A172 (cell line): ENCODE results near the gene TCEANC. TPM values are rescaled to one million over a fixed set of nuclear protein-coding genes. Genes with fewer than 3 reads are reported as not detected.
"Not testable (repeated sequence)": the region's sequence is repeated elsewhere in the genome, so short reads cannot be mapped to it uniquely, and the experiment has no call there.

Experiments
- DNase-seq: peaks from one replicate; pipeline ENCODE4 v3.0.0-alpha.2; 2015; ENCODE audit warnings: low spot score
- total RNA-seq: library from RNA; depleted of rRNA; stranded (reverse); fragments of >200 nt; shearing (Covaris generic); gene quantifications from 2 replicates; pipeline ENCODE4 v1.2.3, GENCODE V29; 2014

The TCEANC gene
- total RNA-seq, 1 experiment from 2014 or later = 5.6 TPM

DNA sequence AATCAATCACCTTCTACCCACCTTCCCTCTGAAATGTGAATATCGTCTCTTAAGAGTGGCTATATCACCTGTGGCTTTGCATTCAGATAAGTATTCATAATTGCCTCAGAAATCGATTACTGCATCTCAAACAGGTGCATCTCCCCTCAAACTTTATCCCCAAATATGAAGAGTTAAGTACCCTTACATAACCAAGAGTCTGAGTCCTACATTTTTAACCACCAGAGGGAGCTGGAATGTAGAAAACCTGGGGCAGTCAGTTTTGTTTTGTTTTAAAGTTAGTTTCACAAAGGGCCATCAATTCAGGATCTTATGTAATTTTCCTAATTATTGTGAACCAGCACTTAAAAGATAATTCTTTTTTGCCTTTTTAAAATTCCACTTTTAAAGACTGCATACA is 5.7 kb downstream of the TCEANC start:
- DNase-seq = peak; percentile 47

DNA sequence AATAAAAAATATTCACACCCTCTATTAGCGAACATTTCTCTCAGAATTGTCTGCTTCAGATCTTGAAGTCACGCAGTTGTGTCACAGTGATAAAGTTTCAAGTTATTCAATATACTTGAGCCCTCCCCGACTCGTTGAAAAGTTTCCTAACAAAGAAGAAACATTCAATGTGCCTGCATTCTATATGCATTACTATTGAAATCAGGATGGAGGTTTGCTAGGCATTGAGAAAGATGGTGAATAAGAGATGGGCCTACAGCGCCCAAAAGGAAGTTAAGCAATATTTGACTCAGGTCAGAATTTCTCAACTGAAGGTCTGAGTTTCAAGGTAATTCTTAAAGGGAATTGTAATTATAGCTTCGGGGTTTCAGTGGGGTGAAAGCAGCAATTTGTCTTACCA is 6.1 kb downstream of the TCEANC start:
- DNase-seq = no peak

GRCh38 chrX:13661735-13662288 is 8.9 kb downstream of the TCEANC start:
- DNase-seq = no peak

- DNase-seq = no peak
These were observed 9.4 kb downstream of the TCEANC start for GRCh38 chrX:13662355-13662791.

DNA sequence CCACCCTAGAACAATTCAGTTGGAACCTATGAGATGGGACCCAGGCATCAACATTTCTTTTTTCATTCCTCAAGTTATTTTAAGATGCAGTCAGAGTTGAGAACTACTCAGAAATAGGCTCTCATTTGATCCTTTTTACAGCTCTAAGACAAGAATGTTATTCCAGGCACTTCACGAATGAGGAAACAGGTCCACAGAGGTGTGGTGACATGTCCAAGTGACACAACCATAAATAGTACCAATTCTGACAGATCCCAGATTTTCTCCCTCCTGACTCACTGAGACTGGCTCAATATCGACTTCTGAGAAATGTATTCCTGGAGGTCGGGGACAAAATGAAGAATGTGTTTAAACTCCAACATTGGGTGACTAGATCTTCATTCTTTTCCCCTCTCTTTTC is 11.1 kb downstream of the TCEANC start:
- no peak for DNase-seq

- DNase-seq = no peak
These were observed 13.9 kb downstream of the TCEANC start for GRCh38 chrX:13666836-13667235.

DNA sequence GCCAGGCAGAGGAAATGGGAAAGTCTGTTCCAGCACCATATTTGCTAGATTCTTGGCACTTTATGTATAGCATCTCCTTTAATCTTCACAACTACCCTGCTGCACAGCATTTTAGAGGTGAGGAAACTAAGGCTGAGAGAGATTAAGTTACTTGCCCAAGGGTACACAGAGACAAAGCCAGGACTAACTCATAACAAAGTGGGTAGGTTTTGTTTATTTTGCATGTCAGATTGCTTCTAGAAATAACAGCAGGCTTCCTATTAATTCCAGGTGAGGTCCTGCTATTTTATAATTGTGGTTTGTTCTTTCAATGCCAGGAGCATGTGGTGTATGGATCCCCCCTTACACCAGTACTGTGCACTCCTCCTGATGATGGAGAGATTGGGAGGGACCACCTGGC is 15.0 kb downstream of the TCEANC start:
- no peak for DNase-seq

- peak; percentile 91 for DNase-seq
These were observed 16.4 kb downstream of the TCEANC start for GRCh38 chrX:13669246-13669737.

DNA sequence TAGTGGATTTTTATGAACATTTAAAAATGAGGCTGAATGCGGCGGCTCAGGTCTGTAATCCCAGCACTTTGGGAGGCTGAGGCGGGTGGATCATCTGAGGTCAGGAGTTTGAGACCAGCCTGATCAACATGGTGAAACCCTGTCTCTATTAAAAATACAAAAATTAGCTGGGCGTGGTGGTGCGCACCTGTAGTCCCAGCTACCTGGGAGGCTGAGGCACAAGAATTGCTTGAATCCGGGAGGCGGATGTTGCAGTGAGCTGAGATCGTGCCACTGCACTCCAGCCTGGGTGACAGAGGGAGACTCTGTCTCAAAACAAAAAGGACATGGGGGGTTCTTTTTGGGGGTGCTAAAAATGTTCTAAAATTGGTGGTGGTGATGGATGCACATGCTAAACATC is 16.8 kb downstream of the TCEANC start:
- not testable (repeated sequence) for DNase-seq

DNA sequence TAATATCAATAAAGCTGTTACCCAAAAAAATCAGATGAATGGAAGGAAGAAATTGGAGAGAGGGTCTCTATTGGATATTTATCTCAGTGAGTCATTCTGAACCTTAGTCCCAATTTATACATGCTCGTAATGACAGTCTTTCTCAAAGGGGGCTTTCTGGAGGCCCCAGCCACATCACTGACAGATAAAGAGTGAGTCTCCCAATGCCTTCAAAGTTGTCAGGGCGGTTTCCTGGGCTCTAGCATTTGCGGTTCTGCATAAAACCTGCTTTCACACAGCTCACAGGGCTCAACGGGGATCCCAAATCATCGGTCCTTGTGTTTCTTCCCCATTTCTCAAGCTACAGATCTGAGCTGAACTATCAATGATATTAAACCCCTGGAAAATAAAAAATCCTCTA is 17.3 kb downstream of the TCEANC start:
- DNase-seq = no peak

DNA sequence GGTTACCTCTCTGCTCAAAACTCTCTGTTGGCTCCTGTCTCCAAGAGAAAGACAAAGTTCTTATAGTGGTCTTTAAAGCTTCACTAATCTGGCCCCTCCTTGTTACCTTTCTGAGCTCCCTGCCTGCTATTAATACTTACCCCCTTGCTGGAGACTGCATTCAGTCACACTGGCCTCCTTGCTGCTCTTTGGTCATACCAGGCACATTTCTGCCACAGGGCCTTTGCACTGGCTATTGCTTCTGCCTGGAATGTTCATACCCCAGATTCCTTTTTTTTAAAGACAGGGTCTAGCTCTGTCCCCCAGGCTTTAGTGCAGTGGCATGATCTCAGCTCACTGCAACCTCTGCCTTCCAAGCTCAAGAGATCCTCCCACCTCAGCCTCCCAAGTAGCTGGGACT is 20.1 kb downstream of the TCEANC start:
- DNase-seq = no peak

DNA sequence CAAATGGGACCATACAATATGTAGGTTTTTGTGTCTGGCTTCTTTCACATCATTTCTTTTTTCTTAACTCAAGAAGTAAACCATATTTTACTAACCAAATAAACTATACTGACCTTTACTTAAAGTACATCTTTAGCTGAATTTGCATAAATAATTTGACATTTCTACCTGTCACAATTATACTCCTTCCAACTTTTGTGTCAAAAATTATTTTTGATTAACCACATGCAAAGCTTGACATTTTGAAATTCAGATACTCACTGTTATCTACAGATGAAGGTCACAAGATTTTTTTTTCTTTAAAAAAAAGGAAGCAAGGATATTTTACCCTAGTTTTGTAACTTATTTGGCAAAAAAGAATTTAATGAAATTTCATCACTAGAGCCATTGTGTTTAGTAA is 23.9 kb downstream of the TCEANC start:
- DNase-seq = no peak

DNA sequence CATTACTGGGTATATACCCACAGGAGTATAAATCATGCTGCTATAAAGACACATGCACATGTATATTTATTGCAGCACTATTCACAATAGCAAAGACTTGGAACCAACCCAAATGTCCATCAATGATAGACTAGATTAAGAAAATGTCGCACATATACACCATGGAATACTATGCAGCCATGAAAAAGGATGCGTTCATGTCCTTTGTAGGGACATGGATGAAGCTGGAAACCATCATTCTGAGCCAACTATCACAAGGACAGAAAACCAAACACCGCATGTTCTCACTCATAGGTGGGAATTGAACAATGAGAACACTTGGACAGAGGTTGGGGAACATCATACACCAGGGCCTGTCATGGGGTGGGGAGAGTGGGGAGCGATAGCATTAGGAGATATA is 26.8 kb downstream of the TCEANC start:
- DNase-seq = not testable (repeated sequence)

DNA sequence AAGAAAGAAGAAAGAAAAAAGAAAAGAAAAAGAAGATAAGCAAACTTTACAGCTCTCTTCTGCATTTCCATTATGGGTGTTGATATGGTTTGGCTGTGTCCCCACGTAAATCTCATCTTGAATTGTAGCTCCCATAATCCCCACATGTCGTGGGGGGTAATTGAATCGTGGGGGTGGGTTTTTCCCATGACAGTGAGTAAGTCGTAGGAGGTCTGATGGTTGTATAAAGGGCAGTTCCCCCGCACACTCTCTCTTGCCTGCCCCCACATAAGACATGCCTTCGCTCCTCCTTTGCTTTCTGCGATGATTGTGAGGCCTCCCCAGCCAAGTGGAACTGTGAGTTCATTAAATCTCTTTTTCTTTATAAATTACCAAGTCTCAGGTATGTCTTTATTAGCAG is 28.7 kb downstream of the TCEANC start:
- no peak for DNase-seq

DNA sequence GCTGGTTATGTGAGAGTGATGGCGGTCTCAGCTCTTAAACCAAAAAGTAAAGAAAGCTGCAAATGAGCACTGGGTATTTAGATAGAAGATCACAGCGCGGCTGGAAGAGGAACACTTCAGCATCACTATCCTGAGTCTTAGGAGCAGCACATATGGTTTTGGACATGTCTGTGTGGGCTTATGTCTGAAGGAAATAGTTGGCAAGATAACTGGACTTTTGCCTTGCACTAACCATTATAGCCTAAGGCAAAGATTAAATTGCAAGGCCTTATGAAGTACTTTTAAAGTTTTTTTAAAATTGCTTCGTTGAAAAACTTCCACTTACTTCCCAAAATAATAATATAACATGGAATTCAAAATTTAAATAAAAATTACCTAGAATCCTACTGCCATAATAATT is 31.4 kb downstream of the TCEANC start:
- no peak for DNase-seq

DNA sequence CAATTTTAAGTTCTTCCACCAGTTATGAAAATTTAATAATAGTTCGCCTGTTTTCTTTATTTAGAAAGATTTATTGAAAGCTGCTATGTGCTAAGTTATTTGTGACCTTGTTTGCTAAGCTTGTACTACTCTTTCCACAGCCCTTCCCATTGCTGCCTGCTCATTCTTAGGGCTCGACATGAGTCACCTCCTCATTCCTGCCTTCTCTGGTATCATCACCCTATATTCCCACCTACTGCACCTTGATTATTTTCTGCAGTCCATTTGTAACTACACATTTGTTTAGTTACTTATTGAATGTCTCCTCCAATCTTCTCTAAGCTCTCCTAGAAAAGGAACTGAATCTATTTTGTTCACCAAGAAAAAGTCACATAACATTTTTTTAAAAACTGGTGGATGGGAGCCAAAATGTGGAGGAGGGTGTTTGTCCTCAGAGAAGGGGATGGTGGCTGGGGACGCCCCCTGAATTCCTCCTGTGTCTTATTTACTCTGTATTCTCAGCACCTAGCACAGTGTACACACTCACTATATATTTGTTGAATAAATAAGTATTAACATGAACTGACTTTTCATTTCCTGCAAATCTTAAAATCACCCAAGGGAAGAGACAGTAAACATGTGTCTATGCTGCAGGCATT is 32.3 kb downstream of the TCEANC start:
- DNase-seq = peak; percentile 52

DNA sequence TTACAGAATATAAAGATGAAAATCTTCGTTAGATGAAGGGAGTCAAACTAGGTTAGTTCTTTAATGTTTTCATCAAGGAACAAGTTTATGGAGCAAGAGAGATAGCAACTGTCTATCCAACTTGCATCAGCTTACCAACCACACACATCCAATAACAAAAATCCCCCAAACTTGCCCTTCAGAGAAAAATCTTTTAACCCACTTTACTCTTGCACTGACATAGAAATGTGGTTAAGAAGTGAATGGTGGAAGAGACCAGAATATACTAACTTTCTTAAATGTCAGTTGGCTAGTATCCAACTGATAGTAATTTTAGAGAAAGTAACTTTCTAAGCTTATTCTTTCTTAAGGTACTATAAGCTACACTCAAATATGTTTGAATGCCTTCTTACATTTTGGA is 34.3 kb downstream of the TCEANC start:
- DNase-seq = no peak

DNA sequence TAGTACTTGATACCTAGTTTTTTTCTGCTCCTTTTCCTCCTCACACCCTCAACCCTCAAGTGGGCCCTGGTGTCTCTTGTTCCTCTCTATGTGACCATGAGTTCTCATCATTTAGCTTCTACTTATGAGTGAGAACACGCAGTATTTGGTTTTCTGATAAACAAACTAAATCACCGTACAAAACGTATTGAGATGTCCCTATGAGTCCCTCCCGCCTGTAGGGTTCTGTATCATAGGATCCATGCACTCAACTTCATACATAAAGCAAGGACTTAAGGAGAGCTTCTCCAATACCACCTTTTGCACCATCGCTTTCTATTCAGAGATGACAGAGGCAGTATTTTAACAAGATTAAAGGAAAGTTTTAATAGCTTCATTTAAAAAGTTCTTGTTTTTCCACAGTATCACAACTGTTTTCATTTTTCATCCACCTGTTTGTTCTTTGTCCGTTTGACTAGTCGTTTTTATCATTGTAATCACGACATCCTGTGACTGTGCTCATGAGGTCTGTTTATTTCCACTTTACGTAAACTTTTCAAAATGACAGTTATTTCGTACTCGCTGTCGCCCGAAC is 35.5 kb downstream of the TCEANC start:
- DNase-seq = peak; percentile 4

- peak; percentile 53 for DNase-seq
These were observed 36.2 kb downstream of the TCEANC start, which contains the start of gene RAB9A for GRCh38 chrX:13688958-13689740. Gene RAB9A, plus strand, starts transcription at chrX:13689128. Its CDS starts 19,619 bp downstream, at chrX:13708747.

GRCh38 chrX:13689741-13690211 is 36.8 kb downstream of the TCEANC start:
- DNase-seq = peak; percentile 13

GRCh38 chrX:13690836-13691235 is 37.9 kb downstream of the TCEANC start:
- no peak for DNase-seq

GRCh38 chrX:13691841-13692371 is 39.0 kb downstream of the TCEANC start:
- DNase-seq = peak; percentile 42
